Mesodermal cell (in vitro differentiated cells): ENCODE results near the gene DQX1.

Experiments
- H3K27ac ChIP-seq: 2 replicates; pipeline ENCODE4 v1.7.0; 2013; ENCODE audit warnings: mild to moderate bottlenecking, low read depth, low read length, moderate library complexity; ENCODE audit not compliant: severe bottlenecking
- H3K36me3 ChIP-seq: 2 replicates; pipeline ENCODE4 v1.7.1; 2013; ENCODE audit warnings: mild to moderate bottlenecking, low read length, moderate library complexity; ENCODE audit not compliant: control insufficient read depth, insufficient read depth
- H3K4me1 ChIP-seq: one replicate; pipeline ENCODE4 v1.7.1; 2013; ENCODE audit warnings: mild to moderate bottlenecking, low read length; ENCODE audit not compliant: insufficient read depth, control insufficient read depth, poor library complexity, severe bottlenecking
- H3K4me3 ChIP-seq: 2 replicates; pipeline ENCODE4 v1.7.0; 2013; ENCODE audit warnings: low read length, control low read depth, mild to moderate bottlenecking; ENCODE audit not compliant: insufficient read depth, poor library complexity, severe bottlenecking; ENCODE audit errors: extremely low read depth
- H3K9me3 ChIP-seq: 2 replicates; pipeline ENCODE4 v1.7.1; 2013; ENCODE audit warnings: mild to moderate bottlenecking, low read length, moderate library complexity; ENCODE audit not compliant: control insufficient read depth
- WGBS, 2 experiments: methylation state at CpG; one replicate each; pipeline ENCODE4 v1.1.5; 2013; ENCODE audit warnings: missing lambda C conversion rate in 2 of 2; ENCODE audit not compliant: insufficient coverage in 2 of 2; 5-methylcytosine and 5-hydroxymethylcytosine counted together

Gene DQX1

DNA sequence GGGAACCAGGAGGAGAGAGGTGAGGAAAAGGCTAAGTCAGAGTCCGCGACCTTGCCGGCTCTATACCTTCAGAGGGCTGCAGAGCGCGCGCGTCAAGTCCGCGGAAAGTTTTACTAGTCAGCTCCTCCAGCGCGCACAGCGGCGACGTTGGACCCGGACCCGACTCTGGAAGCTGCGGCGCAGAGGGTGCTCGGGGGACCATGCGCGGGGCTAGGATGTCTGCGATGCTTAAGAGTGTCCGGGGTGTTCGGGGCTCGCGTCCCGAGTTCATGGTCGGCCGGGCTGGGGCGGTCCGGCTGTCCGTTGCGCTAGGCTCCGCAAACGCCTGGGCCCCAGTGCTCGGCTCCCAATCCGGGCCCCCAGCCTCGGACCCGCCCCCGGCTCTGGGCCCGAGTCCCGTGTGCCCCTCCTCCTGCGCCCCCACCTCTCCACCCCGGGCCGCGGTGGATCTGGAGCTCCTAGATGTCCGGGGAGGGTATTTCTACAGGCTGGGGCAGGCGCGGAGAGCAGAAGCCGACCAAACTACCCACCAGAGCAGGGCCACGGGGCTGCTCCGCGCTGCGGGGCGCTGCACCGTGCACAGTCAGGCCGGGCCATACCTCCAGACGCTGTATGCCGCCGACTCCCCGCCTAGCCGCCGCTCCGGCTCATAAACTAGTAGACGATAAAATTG lies 26.6 kb downstream of the DQX1 start, which contains the start of gene LBX2:
LBX2 (minus strand) TSS at position 337 of the 673 bp plus-strand sequence; CDS start at position 271, 66 bp downstream.
- Histone ChIP-seq H3K27ac (no peak within 1 kb of the TSS), H3K36me3 (peaks cover 9% of the 10 kb centered on the region), H3K4me3 (peak within 1 kb of the TSS; percentile 39), H3K9me3 (no peaks in the 10 kb centered on the region), H3K4me1 (peaks cover 21% of the 10 kb centered on the region)
- 2 to 3% methylated on average over 51 to 58 of the region's 65 CpGs for WGBS, 2 experiments

DNA sequence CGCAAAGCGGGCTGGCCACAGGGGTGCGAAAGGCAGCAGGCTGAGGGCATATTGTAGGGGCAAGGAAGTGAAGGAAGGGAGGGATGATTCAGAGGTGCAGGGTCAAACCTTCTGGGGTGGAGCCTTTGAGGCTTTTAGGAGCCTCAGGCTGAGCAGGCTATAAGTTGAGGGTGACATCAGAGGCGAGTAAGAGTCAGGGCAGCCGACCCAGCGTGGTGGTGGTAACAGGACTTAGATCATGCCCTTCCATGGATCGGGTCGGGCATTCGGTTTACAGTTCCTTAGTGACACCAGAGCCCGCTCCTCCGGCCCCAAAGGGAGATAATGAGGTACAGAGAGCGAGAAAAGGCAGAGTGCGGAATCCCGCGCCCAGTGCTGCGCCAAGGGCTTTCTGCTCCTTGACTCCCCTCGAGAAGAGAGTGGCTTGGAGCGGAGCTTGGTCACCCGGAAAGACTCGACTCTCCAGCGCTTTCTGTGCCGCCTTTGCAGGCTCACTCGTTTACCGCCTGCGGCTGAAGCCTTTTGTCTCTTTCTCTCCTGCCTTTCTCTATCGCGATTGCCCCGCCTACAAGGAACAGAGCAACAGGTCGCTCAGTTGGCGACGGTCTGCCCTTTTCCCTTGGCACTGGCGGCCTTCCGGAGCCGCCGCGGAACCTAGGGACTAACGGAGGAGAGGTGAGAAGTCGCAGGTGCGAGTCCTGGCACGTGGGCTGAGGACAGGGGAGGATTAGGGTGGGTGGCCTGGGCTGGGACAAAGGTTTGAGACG lies 27.3 kb downstream of the DQX1 start:
- no peaks in the 10 kb centered on the region for H3K9me3 ChIP-seq
- H3K27ac ChIP-seq = no peak overlapping the region
- H3K4me1 ChIP-seq = peaks cover 18% of the 10 kb centered on the region
- peaks cover 14% of the 10 kb centered on the region for H3K36me3 ChIP-seq
- peak overlapping the region; percentile 39 for H3K4me3 ChIP-seq
- WGBS, 2 experiments = 2 to 3% methylated on average over 29 to 34 of the region's 41 CpGs

GRCh38 chr2:74497777-74498499 lies 28.1 kb downstream of the DQX1 start:
- H3K9me3 ChIP-seq = no peaks in the 10 kb centered on the region
- H3K27ac ChIP-seq = no peak overlapping the region
- H3K4me1 ChIP-seq = peaks cover 17% of the 10 kb centered on the region
- H3K4me3 ChIP-seq = peak overlapping the region; percentile 39
- H3K36me3 ChIP-seq = peaks cover 17% of the 10 kb centered on the region
- WGBS, 2 experiments = 5% methylated on average over 47 to 54 of the region's 61 CpGs

DNA sequence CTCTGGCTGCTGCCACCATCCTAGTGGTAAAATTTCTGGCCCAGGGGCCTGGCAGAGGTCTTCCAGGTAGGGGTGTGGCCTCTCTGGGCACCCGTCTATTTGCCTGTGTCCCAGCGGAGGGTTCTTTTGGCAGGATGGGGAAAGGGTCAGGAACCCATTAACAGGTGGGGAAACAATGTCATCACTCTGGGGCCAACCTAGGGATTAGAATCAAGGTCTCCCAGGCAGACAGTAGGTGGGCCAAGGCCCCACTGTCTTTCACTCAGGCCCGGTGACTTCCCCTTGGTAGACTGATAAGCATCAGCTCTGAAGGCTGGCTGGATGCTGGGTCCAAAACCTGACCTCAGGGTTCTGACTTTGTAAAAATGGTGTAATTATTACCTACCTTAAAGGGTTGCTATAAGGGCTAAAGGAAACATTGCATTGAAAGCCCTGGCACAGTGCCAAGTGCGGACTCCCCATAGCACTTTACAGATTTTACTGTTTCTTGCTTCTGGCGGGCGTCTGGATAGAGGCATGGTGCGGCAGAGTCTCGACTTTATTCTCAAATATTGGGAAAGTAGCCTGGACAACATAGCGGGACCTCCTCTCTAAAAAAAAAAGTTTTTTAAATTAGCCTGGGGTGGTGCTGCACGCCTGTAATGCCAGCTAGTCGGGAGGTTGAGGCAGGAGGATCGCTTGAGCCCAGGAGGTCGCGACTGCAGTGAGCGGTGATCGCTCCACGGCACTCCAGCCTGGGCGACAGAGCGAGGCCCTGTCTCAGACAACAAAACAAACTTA lies 28.8 kb downstream of the DQX1 start:
- Histone ChIP-seq H3K4me3 (peak overlapping the region; percentile 39), H3K27ac (no peak overlapping the region), H3K4me1 (peaks cover 17% of the 10 kb centered on the region), H3K36me3 (peaks cover 24% of the 10 kb centered on the region), H3K9me3 (no peaks in the 10 kb centered on the region)
- 82 to 93% methylated on average over 10 to 19 of the region's 19 CpGs for WGBS, 2 experiments

GRCh38 chr2:74495440-74495839 lies 30.6 kb downstream of the DQX1 start:
- no peak overlapping the region for H3K4me3 ChIP-seq
- no peak overlapping the region for H3K27ac ChIP-seq
- WGBS, 2 experiments = 100% methylated on average over 1 of the region's 1 CpG; no CpG with 5 or more reads in 1 of the 2 experiments

DNA sequence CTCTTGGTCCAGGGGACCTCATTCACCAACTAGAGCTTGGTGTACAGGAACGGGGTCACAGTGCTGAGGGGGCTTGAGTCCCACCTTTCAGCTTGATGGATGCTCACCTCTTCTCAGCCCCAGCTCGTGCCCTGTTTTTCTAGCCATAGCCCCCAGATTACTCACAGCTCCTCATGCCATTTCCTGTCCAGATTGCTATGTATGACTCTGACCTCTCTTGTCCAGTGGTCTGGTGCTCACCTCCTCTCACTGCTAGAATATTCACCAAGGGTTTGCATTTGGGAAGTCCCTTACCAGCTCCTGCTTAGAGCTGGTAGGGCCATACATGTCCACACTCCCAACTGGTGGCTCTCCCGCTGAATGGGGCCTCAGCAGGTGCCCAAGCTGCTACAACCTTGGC lies 32.5 kb downstream of the DQX1 start:
- Histone ChIP-seq H3K4me1 (peaks cover 6% of the 10 kb centered on the region), H3K9me3 (no peaks in the 10 kb centered on the region), H3K36me3 (peaks cover 47% of the 10 kb centered on the region), H3K4me3 (no peak overlapping the region), H3K27ac (no peak overlapping the region)
- 92 to 98% methylated on average over 3 of the region's 3 CpGs for WGBS, 2 experiments

More at GRCh38 chr2:74495440-74495839, 30.6 kb downstream of the DQX1 start:
- Histone ChIP-seq H3K9me3 (no peaks in the 10 kb centered on the region), H3K36me3 (peaks cover 42% of the 10 kb centered on the region), H3K4me1 (peaks cover 13% of the 10 kb centered on the region)

DNA sequence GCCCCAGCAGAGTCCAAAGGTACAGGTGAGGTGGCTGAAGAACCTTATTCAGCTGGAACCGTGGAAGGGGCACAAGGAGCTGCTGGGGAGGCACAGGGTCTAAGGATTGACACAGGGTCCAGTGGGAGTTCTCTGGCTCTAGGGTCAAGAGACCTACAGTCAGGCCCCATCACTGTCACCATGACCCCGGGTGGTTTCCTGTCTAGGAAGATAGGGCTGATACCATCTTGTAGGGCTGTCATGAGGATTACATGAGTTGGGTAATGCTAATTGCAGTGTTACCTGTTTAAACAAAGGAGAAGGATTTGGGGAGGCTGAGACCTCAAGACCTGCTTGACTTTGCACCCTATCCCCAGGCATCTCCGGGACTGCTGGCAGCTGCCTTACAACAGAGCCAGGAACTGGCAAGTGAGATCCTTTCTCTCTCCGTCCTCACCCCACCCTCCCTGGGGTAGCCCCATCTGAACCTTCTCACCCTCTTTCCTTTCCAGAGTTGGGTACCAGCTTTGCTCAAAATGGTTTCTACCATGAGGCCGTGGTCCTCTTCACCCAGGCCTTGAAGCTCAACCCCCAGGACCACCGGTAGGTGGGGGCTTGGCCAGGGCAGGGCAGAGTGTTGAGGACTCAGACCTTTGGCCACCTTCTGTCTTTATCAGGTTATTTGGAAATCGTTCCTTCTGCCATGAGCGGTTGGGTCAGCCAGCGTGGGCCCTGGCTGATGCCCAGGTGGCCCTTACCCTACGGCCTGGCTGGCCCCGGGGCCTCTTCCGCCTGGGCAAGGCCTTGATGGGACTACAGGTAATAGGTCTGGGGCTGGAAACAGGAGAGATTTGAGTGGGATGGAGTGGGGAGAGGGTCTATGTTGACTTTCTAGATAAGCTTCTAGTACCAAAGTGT lies 34.1 kb downstream of the DQX1 start:
- peaks cover 59% of the 10 kb centered on the region for H3K36me3 ChIP-seq
- H3K9me3 ChIP-seq = no peaks in the 10 kb centered on the region
- no peaks in the 10 kb centered on the region for H3K4me1 ChIP-seq
- H3K27ac ChIP-seq = no peak overlapping the region
- 97 to 99% methylated on average over 8 to 10 of the region's 12 CpGs for WGBS, 2 experiments
- H3K4me3 ChIP-seq = no peak overlapping the region

DNA sequence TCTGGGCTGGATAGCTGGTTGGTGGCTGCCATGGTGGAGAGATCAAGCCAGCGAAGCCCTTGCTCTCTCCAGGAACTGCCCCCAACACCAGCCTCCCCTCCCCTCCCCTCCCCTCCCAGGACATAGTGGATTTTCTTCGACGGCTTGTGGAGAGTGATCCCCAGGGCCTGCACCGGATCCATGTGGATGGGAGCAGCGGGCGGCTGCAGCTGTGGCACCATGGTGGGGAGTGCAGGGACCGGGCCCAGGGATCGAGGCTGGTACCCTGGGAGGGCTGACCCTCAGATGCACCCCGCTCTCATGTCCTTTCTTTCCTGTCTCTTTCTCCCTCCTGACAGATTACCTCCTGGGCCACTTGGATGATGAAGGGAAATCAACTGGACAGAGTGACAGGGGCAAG lies 36.1 kb downstream of the DQX1 start:
- H3K27ac ChIP-seq = no peak overlapping the region
- WGBS, 2 experiments = 97 to 100% methylated on average over 6 of the region's 9 CpGs
- no peaks in the 10 kb centered on the region for H3K4me1 ChIP-seq
- peaks cover 67% of the 10 kb centered on the region for H3K36me3 ChIP-seq
- no peaks in the 10 kb centered on the region for H3K9me3 ChIP-seq
- H3K4me3 ChIP-seq = no peak overlapping the region

GRCh38 chr2:74488643-74489481 lies 37.2 kb downstream of the DQX1 start:
- peaks cover 59% of the 10 kb centered on the region for H3K36me3 ChIP-seq
- 83 to 92% methylated on average over 5 to 7 of the region's 9 CpGs for WGBS, 2 experiments

More at GRCh38 chr2:74488643-74489481, 37.2 kb downstream of the DQX1 start:
- Histone ChIP-seq H3K4me1 (no peaks in the 10 kb centered on the region), H3K9me3 (no peaks in the 10 kb centered on the region), H3K27ac (no peak overlapping the region), H3K4me3 (no peak overlapping the region)
